ENCODE results near the gene SPZ1.
"Not testable (repeated sequence)": the region's sequence is repeated elsewhere in the genome, so short reads cannot be mapped to it uniquely, and the experiment has no call there.

The SPZ1 gene

GRCh38 chr5:80319702-80320101, at the start of gene SPZ1:
SPZ1 (plus strand) TSS chr5:80320002; CDS start chr5:80320216, 214 bp downstream.
- no peak for DNase-seq (ENCODE audit: low spot score)

- DNase-seq (ENCODE audit: low spot score) = not testable (repeated sequence)
These were observed 49.3 kb upstream of the SPZ1 start for GRCh38 chr5:80270543-80270942.

GRCh38 chr5:80275347-80275746, 44.5 kb upstream of the SPZ1 start:
- DNase-seq (ENCODE audit: low spot score) = no peak

- no peak for DNase-seq (ENCODE audit: low spot score)
These were observed 43.6 kb upstream of the SPZ1 start for GRCh38 chr5:80276186-80276585.

- DNase-seq (ENCODE audit: low spot score) = no peak
These were observed 42.6 kb upstream of the SPZ1 start for GRCh38 chr5:80277191-80277590.

- no peak for DNase-seq (ENCODE audit: low spot score)
These were observed 37.7 kb upstream of the SPZ1 start for GRCh38 chr5:80282054-80282453.

- DNase-seq (ENCODE audit: low spot score) = no peak
These were observed 36.4 kb upstream of the SPZ1 start for GRCh38 chr5:80283360-80283759.

GRCh38 chr5:80284720-80285119, 35.1 kb upstream of the SPZ1 start:
- DNase-seq (ENCODE audit: low spot score) = no peak

- DNase-seq (ENCODE audit: low spot score) = no peak
These were observed 31.6 kb upstream of the SPZ1 start for GRCh38 chr5:80288177-80288576.

GRCh38 chr5:80289320-80289719, 30.5 kb upstream of the SPZ1 start:
- DNase-seq (ENCODE audit: low spot score) = no peak

- DNase-seq (ENCODE audit: low spot score) = no peak
These were observed 28.0 kb upstream of the SPZ1 start for GRCh38 chr5:80291761-80292160.

- DNase-seq (ENCODE audit: low spot score) = no peak
These were observed 23.7 kb upstream of the SPZ1 start for GRCh38 chr5:80296121-80296520.

- DNase-seq (ENCODE audit: low spot score) = no peak
These were observed 20.2 kb upstream of the SPZ1 start for GRCh38 chr5:80299601-80300000.

GRCh38 chr5:80300125-80300524, 19.7 kb upstream of the SPZ1 start:
- no peak for DNase-seq (ENCODE audit: low spot score)

GRCh38 chr5:80300796-80301195, 19.0 kb upstream of the SPZ1 start:
- DNase-seq (ENCODE audit: low spot score) = not testable (repeated sequence)

GRCh38 chr5:80301342-80301741, 18.5 kb upstream of the SPZ1 start:
- DNase-seq (ENCODE audit: low spot score) = not testable (repeated sequence)

GRCh38 chr5:80302636-80303035, 17.2 kb upstream of the SPZ1 start:
- no peak for DNase-seq (ENCODE audit: low spot score)

- no peak for DNase-seq (ENCODE audit: low spot score)
These were observed 11.3 kb upstream of the SPZ1 start for GRCh38 chr5:80308526-80308925.

GRCh38 chr5:80309871-80310665, 9.7 kb upstream of the SPZ1 start:
- no peak for DNase-seq (ENCODE audit: low spot score)

- DNase-seq (ENCODE audit: low spot score) = no peak
These were observed 4.6 kb upstream of the SPZ1 start for GRCh38 chr5:80315244-80315643.

- peak; percentile 70 for DNase-seq (ENCODE audit: low spot score)
These were observed 1.6 kb upstream of the SPZ1 start for GRCh38 chr5:80318212-80318611.

- DNase-seq (ENCODE audit: low spot score) = no peak
These were observed 5.1 kb downstream of the SPZ1 start for GRCh38 chr5:80324912-80325311.

GRCh38 chr5:80326468-80326867, 6.7 kb downstream of the SPZ1 start:
- no peak for DNase-seq (ENCODE audit: low spot score)

GRCh38 chr5:80337379-80337778, 17.6 kb downstream of the SPZ1 start:
- no peak for DNase-seq (ENCODE audit: low spot score)

Measured in GM03348 (cell line).